ENCODE measurements around the gene ERCC8.

ERCC8 gene

GRCh38 chr5:60830581-60831127, 114.2 kb downstream of the ERCC8 start:
- no peak for DNase-seq

GRCh38 chr5:60829490-60830266, 115.2 kb downstream of the ERCC8 start:
- no peak for DNase-seq

DNA sequence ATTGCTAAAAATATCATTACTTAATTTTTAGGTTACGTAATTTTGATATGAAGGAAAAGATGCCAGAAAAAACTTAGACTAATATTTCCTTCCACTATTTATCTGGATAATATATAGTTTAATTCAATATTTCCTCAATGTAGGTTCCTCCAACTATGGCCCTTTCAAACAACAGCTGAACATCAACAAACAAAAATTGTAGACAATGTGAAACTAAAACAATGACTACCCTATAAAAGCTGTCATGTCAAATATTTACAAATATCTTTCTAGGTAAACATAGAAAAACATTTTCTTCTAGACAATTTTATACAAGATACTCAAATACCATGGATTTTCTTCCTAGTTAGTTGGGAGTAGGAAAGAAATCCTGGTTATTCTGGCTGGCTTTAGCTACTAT, 117.7 kb downstream of the ERCC8 start:
- DNase-seq: no peak

GRCh38 chr5:60826653-60827052, 118.2 kb downstream of the ERCC8 start:
- DNase-seq: no peak
